Loucy (cell line): ENCODE results near the gene EFEMP1.

Experiments used
- H2AFZ ChIP-seq: fragments of 200-600 bp; sonication (generic); 2 replicates; pipeline ENCODE4 v1.6.0; 2016; ENCODE audit warnings: antibody characterized with exemption, mild to moderate bottlenecking, low read length, moderate library complexity
- H3F3A ChIP-seq: fragments of 200-600 bp; 2 replicates; pipeline ENCODE4 v1.6.0; 2016; ENCODE audit warnings: antibody characterized with exemption, low read depth, mild to moderate bottlenecking
- H3K27me3 ChIP-seq: fragments of 200-600 bp; sonication (generic); 2 replicates; pipeline ENCODE4 v1.6.1; 2014; ENCODE audit warnings: low read length, mild to moderate bottlenecking; ENCODE audit not compliant: insufficient read depth, poor library complexity, severe bottlenecking
- H3K36me3 ChIP-seq: fragments of 200-600 bp; sonication (generic); 2 replicates; pipeline ENCODE4 v1.6.1; 2016; ENCODE audit warnings: low read length; ENCODE audit not compliant: insufficient read depth
- H3K4me1 ChIP-seq: fragments of 200-600 bp; sonication (generic); 2 replicates; pipeline ENCODE4 v1.5.1; 2014; ENCODE audit warnings: low read length, mild to moderate bottlenecking; ENCODE audit not compliant: insufficient read depth, poor library complexity, severe bottlenecking
- H3K4me2 ChIP-seq: fragments of 200-600 bp; sonication (generic); 2 replicates; pipeline ENCODE4 v1.6.0; 2014; ENCODE audit warnings: antibody characterized with exemption, low read length, low read depth, mild to moderate bottlenecking; ENCODE audit not compliant: poor library complexity, severe bottlenecking
- H3K4me3 ChIP-seq: fragments of 200-600 bp; sonication (generic); 2 replicates; pipeline ENCODE4 v1.5.1; 2014; ENCODE audit warnings: low read length, mild to moderate bottlenecking, mixed read lengths; ENCODE audit not compliant: poor library complexity, severe bottlenecking
- H3K79me2 ChIP-seq: fragments of 200-600 bp; sonication (generic); 2 replicates; pipeline ENCODE4 v1.6.1; 2014; ENCODE audit warnings: low read length; ENCODE audit not compliant: insufficient read depth
- H3K9ac ChIP-seq: fragments of 200-600 bp; sonication (generic); 2 replicates; pipeline ENCODE4 v1.6.0; 2014; ENCODE audit warnings: mild to moderate bottlenecking, low read depth, low read length, moderate library complexity; ENCODE audit not compliant: poor library complexity, severe bottlenecking
- H3K9me2 ChIP-seq: fragments of 200-600 bp; sonication (generic); replicated peaks from 2 replicates; pipeline ENCODE4 v1.6.1; 2016; ENCODE audit warnings: low read depth, low read length, mixed read lengths
- H3K9me3 ChIP-seq: fragments of 200-600 bp; sonication (generic); 2 replicates; pipeline ENCODE4 v1.6.1; 2014; ENCODE audit warnings: mild to moderate bottlenecking, antibody characterized with exemption, low read length, low read depth; ENCODE audit not compliant: insufficient read depth
- H4K20me1 ChIP-seq: fragments of 200-600 bp; sonication (generic); 2 replicates; pipeline ENCODE4 v1.6.0; 2014; ENCODE audit warnings: antibody characterized with exemption, low read length, mild to moderate bottlenecking; ENCODE audit not compliant: insufficient read depth, poor library complexity, severe bottlenecking
- EZH2phosphoT487 ChIP-seq: fragments of 200-600 bp; IDR thresholded peaks from 2 replicates; pipeline ENCODE4 v1.6.1; 2018; ENCODE audit warnings: antibody characterized with exemption, mild to moderate bottlenecking, moderate library complexity, borderline replicate concordance
- TF ChIP-seq, protein P1 (sequence below): fragments of 200-600 bp; sonication (generic); conservative IDR thresholded peaks from 2 replicates; pipeline ENCODE4 v1.5.1; 2014; ENCODE audit warnings: mild to moderate bottlenecking, antibody characterized with exemption, low read length

Gene EFEMP1

DNA sequence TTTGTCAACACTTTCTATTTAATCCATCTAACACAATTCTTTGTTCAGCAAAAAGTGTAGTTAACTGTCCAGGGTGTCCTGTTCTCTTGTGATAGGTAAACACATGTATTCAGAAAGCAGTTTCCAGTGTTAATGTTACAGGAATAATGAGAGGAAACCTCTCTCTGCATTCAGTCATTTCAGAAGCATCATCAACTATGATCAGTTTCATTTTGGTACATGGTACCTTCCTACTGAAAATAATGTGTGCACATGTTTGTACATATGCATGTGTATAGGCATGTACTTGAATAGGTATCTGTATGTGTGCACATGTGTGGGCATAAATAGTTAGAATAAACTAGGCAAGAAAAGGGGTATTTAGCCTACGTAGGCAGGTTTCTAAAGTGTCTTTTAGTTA, 16.6 kb downstream of the EFEMP1 start:
- H3K79me2 ChIP-seq, result no peaks in the 10 kb centered on the region
- no peaks in the 10 kb centered on the region for H3K36me3 ChIP-seq
- H3K9me2 ChIP-seq, result no peaks in the 10 kb centered on the region
- no peaks in the 10 kb centered on the region for H3K9me3 ChIP-seq
- TF ChIP-seq EZH2phosphoT487, result no peak
- TF ChIP-seq, protein P1, sequence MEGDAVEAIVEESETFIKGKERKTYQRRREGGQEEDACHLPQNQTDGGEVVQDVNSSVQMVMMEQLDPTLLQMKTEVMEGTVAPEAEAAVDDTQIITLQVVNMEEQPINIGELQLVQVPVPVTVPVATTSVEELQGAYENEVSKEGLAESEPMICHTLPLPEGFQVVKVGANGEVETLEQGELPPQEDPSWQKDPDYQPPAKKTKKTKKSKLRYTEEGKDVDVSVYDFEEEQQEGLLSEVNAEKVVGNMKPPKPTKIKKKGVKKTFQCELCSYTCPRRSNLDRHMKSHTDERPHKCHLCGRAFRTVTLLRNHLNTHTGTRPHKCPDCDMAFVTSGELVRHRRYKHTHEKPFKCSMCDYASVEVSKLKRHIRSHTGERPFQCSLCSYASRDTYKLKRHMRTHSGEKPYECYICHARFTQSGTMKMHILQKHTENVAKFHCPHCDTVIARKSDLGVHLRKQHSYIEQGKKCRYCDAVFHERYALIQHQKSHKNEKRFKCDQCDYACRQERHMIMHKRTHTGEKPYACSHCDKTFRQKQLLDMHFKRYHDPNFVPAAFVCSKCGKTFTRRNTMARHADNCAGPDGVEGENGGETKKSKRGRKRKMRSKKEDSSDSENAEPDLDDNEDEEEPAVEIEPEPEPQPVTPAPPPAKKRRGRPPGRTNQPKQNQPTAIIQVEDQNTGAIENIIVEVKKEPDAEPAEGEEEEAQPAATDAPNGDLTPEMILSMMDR, result no peak
- H3K4me2 ChIP-seq, result no peak overlapping the region
- no peak overlapping the region for H3K9ac ChIP-seq
- H3K27me3 ChIP-seq, result no peaks in the 10 kb centered on the region
- H3K4me1 ChIP-seq, result no peaks in the 10 kb centered on the region
- H4K20me1 ChIP-seq, result no peaks in the 10 kb centered on the region
- no peak overlapping the region for H3K4me3 ChIP-seq
- H2AFZ ChIP-seq, result peak overlapping the region; percentile 10; the same call in 1 of the 2 replicates
- H3F3A ChIP-seq, result no peaks in the 10 kb centered on the region

- H3K9ac ChIP-seq, result no peak overlapping the region
- H3K4me2 ChIP-seq, result no peak overlapping the region
- TF ChIP-seq, protein P1, result no peak
- TF ChIP-seq EZH2phosphoT487, result no peak
- no peaks in the 10 kb centered on the region for H3K9me2 ChIP-seq
- H4K20me1 ChIP-seq, result no peaks in the 10 kb centered on the region
- no peak overlapping the region for H3K4me3 ChIP-seq
- peaks cover 3% of the 10 kb centered on the region for H3K4me1 ChIP-seq
- H2AFZ ChIP-seq, result no peak overlapping the region
- no peaks in the 10 kb centered on the region for H3K79me2 ChIP-seq
- no peaks in the 10 kb centered on the region for H3K9me3 ChIP-seq
- H3F3A ChIP-seq, result no peaks in the 10 kb centered on the region
- H3K36me3 ChIP-seq, result no peaks in the 10 kb centered on the region
- no peaks in the 10 kb centered on the region for H3K27me3 ChIP-seq
Measured at GRCh38 chr2:55903727-55904126, 19.9 kb downstream of the EFEMP1 start.

GRCh38 chr2:55902971-55903370, 20.6 kb downstream of the EFEMP1 start:
- TF ChIP-seq, protein P1, result no peak
- no peaks in the 10 kb centered on the region for H3K79me2 ChIP-seq
- peaks cover 3% of the 10 kb centered on the region for H3K4me1 ChIP-seq
- H3K9ac ChIP-seq, result no peak overlapping the region
- no peaks in the 10 kb centered on the region for H3K9me3 ChIP-seq
- no peak overlapping the region for H2AFZ ChIP-seq
- no peaks in the 10 kb centered on the region for H3K36me3 ChIP-seq
- no peaks in the 10 kb centered on the region for H4K20me1 ChIP-seq
- no peaks in the 10 kb centered on the region for H3F3A ChIP-seq
- H3K9me2 ChIP-seq, result no peaks in the 10 kb centered on the region
- H3K27me3 ChIP-seq, result no peaks in the 10 kb centered on the region
- H3K4me2 ChIP-seq, result no peak overlapping the region
- no peak overlapping the region for H3K4me3 ChIP-seq
